Measurements from ENCODE around the gene TACO1.

DNA sequence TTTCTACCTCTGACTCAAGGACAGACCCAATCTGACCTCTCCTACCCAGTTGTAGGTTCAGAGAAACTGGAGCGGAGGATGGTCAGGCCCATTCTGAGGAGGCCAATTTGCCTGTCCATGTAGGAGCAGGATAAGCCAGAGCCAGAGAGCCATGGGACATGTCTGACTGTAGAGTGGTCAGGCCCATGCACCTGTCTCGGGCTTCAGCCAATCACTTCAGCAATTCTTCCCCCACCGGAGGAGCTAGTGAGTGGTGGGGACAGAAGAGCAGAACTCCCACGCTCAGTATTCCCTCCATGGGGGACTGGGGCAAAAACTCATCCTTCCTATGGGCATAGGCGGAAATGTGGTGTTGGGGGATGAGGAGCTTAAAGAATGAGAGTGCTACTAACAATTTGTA is 36.1 kb upstream of the TACO1 start:
- TF ChIP-seq, protein P1, sequence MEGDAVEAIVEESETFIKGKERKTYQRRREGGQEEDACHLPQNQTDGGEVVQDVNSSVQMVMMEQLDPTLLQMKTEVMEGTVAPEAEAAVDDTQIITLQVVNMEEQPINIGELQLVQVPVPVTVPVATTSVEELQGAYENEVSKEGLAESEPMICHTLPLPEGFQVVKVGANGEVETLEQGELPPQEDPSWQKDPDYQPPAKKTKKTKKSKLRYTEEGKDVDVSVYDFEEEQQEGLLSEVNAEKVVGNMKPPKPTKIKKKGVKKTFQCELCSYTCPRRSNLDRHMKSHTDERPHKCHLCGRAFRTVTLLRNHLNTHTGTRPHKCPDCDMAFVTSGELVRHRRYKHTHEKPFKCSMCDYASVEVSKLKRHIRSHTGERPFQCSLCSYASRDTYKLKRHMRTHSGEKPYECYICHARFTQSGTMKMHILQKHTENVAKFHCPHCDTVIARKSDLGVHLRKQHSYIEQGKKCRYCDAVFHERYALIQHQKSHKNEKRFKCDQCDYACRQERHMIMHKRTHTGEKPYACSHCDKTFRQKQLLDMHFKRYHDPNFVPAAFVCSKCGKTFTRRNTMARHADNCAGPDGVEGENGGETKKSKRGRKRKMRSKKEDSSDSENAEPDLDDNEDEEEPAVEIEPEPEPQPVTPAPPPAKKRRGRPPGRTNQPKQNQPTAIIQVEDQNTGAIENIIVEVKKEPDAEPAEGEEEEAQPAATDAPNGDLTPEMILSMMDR (IDR thresholded peaks at IDR 0.05): no peak
- no peak for TF ChIP-seq POLR2A (IDR thresholded peaks at IDR 0.05)

Data from uterus (tissue), 2 donors.